ENCODE measurements around the gene ZNF225.
"Not testable (repeated sequence)": the region's sequence is repeated elsewhere in the genome, so short reads cannot be mapped to it uniquely, and the experiment has no call there.

Gene ZNF225

DNA sequence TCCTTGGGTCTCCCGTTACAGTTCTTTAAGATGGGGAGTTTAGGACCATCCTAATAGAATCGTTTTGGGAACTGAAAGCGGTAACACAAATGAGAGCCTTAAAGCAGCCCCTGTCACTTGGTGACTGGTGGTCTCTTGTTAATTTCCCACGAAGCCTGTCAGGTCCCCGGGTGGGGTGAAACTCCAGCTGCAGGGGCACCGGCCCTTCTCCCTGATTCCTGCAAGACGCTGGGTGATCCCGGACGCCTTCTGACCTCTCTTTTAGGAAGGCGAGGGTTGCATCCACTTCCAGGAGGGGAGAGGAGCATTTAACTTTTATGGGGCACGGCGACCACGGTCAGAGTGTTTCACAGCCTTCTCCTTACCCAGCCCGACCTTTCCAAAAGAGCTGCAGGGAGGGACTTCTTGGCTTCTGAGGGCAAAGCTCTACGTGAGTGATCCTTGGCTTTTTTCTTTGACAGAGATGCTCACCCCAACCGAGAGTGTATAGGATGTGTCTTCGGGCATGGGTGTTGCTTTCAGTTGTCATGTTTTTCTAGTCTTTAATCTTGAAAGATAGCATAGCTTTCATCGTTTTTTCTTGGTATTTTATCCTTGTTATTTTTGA, 688 bp downstream of the ZNF225 start:
- H3K4me3 ChIP-seq (replicated peaks; ENCODE audit: low read depth, low read length), result peak overlapping the region; percentile 66
- no peak for DNase-seq (ENCODE audit: low read depth)
- TF ChIP-seq, protein P1, sequence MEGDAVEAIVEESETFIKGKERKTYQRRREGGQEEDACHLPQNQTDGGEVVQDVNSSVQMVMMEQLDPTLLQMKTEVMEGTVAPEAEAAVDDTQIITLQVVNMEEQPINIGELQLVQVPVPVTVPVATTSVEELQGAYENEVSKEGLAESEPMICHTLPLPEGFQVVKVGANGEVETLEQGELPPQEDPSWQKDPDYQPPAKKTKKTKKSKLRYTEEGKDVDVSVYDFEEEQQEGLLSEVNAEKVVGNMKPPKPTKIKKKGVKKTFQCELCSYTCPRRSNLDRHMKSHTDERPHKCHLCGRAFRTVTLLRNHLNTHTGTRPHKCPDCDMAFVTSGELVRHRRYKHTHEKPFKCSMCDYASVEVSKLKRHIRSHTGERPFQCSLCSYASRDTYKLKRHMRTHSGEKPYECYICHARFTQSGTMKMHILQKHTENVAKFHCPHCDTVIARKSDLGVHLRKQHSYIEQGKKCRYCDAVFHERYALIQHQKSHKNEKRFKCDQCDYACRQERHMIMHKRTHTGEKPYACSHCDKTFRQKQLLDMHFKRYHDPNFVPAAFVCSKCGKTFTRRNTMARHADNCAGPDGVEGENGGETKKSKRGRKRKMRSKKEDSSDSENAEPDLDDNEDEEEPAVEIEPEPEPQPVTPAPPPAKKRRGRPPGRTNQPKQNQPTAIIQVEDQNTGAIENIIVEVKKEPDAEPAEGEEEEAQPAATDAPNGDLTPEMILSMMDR (IDR thresholded peaks at IDR 0.05; ENCODE audit: low read length, missing control alignments), result no peak

DNA sequence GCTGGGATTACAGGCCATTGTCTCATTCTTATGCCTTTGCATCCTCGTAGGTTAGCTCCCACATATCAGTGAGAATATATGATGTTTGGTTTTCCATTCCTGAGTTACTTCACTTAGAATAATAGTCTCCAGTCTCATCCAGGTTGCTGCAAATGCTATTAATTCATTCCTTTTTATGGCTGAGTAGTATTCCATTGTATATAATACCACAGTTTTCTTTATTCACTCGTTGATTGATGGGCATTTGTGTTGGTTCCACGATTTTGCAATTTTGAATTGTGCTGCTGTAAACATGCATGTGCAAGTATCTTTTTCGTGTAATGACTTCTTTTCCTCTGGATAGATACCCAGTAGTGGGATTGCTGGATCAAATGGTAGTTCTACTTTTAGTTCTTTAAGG, 8.0 kb downstream of the ZNF225 start:
- DNase-seq (ENCODE audit: low read depth); H3K4me3 ChIP-seq (replicated peaks; ENCODE audit: low read depth, low read length): not testable (repeated sequence)

DNA sequence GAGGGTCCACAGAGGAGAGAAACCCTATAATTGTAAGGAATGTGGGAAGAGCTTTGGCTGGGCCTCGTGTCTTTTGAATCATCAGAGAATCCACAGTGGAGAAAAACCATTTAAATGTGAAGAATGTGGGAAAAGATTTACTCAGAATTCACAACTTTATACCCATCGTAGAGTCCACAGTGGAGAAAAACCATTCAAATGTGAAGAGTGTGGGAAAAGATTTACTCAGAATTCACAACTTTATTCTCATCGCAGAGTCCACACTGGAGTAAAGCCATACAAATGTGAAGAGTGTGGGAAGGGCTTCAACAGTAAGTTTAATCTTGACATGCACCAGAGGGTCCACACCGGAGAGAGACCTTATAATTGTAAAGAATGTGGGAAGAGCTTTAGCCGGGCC, 18.8 kb downstream of the ZNF225 start:
- TF ChIP-seq, protein P1 (IDR thresholded peaks at IDR 0.05; ENCODE audit: low read length, missing control alignments), result no peak
- no peak for DNase-seq (ENCODE audit: low read depth)
- H3K4me3 ChIP-seq (replicated peaks; ENCODE audit: low read depth, low read length), result no peak overlapping the region

DNA sequence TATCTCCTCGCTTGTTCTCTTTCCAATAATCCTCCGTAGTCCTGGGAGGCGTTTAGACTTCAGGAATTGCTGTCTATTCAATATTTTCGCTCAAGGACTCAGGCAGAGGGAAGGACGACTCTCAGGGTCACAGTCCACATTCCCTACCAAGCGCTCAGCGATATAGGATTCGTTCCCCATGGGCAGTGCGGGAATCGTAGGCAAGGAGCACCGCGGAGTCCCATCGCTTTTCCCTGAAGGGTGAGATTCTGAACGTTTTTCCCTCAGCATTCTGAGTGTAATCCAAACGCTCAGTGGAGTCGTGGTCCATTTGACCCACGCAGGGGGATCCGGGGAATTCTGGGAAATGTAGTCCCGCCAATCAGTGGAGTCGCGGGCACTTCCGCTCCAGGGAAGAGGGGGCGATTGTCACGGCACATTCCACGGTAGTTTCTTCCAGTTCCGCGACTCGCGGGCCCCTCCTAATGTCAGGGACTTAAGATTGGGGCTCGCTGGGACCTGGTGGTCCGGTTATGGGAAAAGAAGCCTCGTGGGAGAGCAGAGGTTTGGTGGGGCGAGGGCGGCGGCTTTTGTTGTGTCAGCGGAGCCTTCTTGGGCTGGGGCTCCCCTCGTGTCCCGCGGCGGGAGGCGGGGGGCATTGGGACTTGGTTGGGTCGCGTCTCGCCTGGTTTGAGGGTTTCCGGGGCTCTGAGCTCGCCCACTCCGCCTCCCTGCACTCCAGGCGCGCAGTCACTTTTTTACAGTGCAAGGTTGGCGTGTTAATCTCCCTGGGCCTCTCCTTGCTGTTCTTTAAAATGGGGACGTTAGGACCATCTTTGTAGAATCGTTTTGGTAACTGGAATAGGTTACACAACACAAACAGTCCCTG, 28.2 kb downstream of the ZNF225 start, which contains the start of gene ZNF234:
ZNF234 (plus strand) TSS at position 364 of the 868 bp plus-strand sequence. CDS start 3,079 bp downstream, outside the sequence.
- TF ChIP-seq, protein P1 (IDR thresholded peaks at IDR 0.05; ENCODE audit: low read length, missing control alignments), result no peak
- DNase-seq (ENCODE audit: low read depth), result peak; percentile 82
- H3K4me3 ChIP-seq (replicated peaks; ENCODE audit: low read depth, low read length), result peak within 1 kb of the TSS; percentile 91

DNA sequence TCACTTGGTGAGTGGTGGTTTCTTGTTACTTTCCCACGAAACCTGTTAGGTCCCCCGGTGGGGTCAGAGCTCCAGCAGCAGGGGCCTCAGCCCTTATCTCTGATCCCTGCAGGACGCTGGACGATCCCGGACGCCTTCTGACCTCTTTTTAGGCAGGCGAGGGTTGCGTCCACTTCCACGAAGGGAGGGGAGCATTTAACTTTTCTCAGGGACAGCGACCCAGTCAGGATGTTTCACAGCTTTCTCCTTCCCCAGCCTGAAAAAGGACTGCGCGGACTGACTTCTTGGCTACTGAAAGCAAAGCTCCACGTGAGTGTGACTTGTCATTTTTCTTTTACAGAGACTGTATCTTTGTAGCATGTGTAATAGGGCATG, 28.8 kb downstream of the ZNF225 start:
- TF ChIP-seq, protein P1 (IDR thresholded peaks at IDR 0.05; ENCODE audit: low read length, missing control alignments), result no peak
- H3K4me3 ChIP-seq (replicated peaks; ENCODE audit: low read depth, low read length), result peak overlapping the region; percentile 91
- DNase-seq (ENCODE audit: low read depth), result peak; percentile 43

DNA sequence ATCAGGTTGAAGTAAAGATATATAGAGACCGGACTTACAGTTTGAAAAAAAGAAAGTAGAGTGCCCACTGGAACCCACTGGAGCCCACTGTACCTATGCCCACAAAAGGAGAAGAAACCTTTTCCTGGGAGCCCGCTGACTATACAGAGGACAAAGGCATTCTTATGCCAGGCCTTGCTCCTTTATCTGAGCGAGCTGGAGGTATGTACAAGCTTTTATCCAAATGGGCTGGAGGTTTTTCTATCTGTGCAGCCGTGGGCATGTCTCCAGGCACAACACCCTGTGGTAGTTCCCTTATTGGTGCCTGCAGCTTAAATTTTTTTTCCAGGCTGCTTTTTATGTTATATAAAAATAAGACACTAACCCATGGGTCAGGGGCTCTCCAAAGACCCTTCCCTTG, 36.6 kb downstream of the ZNF225 start:
- no peak overlapping the region for H3K4me3 ChIP-seq (replicated peaks; ENCODE audit: low read depth, low read length)
- TF ChIP-seq, protein P1 (IDR thresholded peaks at IDR 0.05; ENCODE audit: low read length, missing control alignments), result no peak
- DNase-seq (ENCODE audit: low read depth), result no peak

DNA sequence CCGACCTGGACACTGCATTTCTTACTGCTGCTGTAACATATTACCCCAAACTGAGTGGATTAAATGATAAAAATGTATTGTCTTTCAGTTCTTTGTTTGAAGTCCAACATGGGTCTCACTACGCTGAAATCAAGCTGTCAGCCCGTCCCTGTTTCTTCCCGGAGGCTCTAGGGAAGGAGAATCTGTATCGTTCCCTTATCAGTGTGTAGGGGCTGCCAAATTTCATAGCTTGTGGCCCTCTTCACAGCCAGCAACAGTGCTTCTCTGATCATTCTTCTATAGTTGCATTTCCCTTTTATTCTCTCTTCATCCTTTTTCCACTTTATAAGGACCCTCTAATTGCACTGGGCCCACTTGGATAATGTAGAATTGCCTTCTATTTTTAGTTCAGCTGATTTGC, 38.3 kb downstream of the ZNF225 start:
- TF ChIP-seq, protein P1 (IDR thresholded peaks at IDR 0.05; ENCODE audit: low read length, missing control alignments), result no peak
- no peak overlapping the region for H3K4me3 ChIP-seq (replicated peaks; ENCODE audit: low read depth, low read length)
- no peak for DNase-seq (ENCODE audit: low read depth)
